RKO (cell line): ENCODE results near the gene NLGN2.

ENCODE experiments used
- DNase-seq: peaks from one replicate; pipeline ENCODE4 v3.0.0-alpha.2; 2016; ENCODE audit warnings: low spot score

NLGN2 gene

DNA sequence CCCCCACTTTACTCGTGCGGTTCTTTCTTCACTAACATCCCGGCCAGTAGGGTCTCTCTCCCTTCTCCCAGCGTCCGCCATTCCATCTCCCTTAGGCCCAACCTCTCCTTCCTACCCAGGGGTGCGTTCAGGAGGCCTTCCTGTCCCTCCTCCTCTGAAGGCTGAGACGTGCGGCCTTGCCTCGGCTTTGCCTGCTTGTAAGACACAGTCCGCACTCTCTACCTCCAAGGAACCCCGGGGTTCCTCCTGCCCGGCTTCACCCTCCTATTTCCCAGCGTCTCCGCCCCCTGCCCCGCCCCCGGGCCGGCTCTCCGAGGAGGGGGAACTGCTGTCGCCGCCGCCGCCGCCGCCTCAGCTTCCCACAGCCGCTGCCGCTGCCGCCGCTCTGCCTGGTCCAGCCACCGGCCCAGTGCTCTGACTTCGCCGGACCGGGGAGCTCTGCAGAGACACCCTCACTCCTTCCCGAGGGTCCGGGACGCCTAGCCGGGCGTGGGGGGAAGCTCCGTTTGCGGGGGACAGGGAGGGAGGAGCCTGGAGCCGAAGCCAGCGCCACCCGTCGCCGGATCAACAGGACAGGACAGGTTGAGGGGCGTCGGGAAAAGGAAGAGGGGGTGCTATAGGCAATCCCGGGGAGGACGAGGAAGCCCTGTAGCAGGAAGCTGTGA lies 30.4 kb downstream of the NLGN2 start:
- DNase-seq: no peak

DNA sequence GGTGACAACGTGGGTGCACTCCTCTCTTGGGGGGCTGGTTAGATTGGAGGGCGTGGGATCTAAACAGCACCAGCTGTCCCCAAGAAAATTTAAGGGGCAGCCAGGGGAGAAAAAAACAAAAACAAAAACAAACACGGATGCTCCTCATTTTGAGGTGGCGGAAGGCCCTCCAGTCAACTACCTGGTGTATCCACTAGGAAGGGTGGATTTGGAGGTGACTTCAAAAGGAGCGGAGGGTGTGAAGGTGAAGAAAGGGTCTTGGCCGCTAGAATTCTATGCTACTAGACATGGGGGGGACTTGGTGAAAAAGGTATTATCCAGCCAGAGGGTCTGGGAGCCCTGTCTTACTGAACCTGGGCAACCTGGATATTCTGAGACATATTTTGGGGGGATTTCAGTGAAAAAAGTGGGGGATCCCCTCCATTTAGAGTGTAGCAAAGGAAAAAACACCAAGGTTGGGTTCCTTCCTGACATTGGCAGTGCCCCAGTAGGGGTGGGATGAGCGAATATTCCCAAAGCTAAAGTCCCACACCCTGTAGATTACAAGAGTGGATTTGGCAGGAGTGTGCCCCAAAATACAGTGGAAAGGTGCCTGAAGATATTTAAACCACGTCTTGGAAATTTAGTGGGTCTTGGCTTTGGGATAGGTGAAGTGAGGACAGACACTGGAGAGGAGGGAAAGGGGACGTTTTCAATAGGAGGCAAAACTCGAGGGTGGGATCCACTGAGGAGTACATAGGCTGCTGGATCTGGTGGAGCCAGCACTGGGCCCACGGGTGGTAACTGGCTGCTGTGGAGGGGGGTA lies 31.2 kb downstream of the NLGN2 start:
- DNase-seq: no peak

DNA sequence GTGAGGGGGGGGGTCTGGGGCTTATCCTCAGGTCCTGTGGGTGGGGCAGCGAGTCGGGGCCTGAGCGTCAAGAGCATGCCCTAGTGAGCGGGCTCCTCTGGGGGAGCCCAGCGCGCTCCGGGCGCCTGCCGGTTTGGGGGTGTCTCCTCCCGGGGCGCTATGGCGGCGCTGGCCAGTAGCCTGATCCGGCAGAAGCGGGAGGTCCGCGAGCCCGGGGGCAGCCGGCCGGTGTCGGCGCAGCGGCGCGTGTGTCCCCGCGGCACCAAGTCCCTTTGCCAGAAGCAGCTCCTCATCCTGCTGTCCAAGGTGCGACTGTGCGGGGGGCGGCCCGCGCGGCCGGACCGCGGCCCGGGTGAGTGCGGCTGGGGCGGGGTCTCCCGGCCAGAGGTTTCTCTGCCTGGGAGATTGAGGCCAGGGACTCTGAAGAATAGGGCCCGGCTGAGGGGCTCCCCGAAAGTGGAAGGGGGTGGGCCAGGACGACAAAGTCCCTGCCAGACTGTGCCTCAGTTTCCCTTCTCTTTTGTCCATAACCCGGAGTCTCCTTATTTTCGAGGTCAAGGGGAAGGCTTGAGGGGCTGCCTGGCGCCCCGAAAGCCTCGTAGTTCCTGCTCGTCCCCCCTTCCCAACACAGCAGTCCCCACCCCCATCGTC lies 31.9 kb downstream of the NLGN2 start, which contains the start of gene FGF11:
TSS of gene FGF11 (plus strand) at position 51 of the 651 bp plus-strand sequence. CDS start at position 160, 109 bp downstream.
- DNase-seq: no peak

DNA sequence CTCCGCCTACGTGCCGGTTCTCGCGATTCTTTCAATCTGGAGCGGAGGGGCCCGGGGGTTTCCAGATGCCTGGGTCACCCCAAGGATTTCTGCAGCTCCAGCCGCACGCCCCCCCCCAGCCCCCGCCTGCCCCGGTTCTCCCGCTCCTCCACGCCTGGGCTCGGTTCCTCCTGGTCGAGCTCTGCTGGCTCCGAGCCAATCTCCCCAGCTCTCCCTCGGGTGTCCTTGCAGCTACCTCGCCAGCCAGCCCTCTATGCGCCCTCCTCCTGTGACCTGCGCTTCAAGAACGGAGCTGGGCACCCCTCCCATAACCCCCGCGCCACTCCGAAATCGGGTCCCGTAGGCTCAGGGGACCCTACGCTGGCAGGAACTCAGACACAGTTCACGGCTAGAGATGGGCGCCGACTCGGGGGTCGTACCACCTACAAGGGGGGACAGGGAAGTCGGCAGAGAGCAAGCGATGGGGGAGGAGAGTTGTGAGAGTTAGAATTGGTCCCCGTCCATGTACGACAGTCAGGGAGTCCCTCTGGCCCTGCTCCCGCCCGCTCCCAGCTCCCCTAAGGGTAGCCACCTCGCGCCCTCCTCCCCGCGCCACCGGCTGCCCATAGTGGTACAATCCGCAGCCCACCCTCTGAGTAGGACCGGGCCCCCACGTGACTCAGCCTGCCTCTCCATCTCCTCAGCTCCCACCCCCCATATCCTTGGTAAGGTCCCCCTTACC lies 32.6 kb downstream of the NLGN2 start:
- DNase-seq: no peak

DNA sequence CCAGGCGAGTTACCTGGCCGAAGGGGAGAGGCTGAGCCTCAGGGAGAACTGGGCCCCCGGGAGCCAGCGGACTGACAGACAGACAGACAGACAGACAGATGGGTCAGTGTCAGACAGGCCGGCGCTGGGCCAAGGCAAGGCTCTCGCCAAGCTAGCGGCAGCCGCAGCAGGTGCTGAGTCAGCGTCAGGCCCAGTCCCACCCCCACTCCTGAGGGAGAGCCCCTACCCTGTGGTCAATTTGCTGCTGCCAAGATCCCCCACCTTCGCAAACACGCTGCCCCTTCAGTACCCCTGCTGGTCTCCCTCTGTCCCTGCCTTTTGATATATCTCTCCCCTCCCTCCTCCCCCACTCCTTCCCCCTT lies 33.2 kb downstream of the NLGN2 start:
- peak; percentile 15 for DNase-seq

DNA sequence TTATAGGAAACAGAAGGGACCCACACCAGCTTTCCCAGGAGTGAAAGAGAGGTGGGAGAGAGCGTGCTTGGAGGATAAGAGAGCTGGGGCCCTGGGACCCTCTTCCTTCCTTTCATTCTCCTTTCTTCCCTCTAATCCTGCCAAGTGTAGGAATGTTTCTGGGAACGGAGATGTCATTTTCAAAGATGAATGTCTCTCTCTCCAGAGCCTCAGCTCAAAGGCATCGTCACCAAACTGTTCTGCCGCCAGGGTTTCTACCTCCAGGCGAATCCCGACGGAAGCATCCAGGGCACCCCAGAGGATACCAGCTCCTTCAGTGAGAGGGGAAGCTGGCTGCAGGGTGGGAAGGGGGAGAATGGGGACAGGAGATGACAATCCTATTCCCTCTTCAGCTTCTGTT lies 33.6 kb downstream of the NLGN2 start:
- no peak for DNase-seq

DNA sequence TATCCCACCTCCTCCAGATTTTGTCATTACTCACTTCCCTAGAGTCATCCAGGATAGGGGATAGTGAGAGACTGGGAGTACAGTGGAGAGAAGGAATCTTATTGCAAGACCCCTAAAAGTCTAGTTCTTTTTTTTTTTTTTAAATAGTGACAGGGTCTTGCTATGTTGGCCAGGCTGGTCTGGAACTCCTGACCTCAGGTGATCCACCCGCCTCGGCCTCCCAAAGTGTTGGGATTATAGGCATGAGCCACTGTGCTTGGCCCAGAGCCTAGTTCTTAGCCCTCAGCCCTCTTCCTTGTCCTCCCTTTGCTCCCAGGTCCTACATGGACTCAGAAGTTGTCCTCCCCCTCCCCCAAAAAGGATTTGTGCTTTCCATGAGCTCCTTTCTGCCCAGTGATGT lies 34.5 kb downstream of the NLGN2 start:
- no peak for DNase-seq

DNA sequence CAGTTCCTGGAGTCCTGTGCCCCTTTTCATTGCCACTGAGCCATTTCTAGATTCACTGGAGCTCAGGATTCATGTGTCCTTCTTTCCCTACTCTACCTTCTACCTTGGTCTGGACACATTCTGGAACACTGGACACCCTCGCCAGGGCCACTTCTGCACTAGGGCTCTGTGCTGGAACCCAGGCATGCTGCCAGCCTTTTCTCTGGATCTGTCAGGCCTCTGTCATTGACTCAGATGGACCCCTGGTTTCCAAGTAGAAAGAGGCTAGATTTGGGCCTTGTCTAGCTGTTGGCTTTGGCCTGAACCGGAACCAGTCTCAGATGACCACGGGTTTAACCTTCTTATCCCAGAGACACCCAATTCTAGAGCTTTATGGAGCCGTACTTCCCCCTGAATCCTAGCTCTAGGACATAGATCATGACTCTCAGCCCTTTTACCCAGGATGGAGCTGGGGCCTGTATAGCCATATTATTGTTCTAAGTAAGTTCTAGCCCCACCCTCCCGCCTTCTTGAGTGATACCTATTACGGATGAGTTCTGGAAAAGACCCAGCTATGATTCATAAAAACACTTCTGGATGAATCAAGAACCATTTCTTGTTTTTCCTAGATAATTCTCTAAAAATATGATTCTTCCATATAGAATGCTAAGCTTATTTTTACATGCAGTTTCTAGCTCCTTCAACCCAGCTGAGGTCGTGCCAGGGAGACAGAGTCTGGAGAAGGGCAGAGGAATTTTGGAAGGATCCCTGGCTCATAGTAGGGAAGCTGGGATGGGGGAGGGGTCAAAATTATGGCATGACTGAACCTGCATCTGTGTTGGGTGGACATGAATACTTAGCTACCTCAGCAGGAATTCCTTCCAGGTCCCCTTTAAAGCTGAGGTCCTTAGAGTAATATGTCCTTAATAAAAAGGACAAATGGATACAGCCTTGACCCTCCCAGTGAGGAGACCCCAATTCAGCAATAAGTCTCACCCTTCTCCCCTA lies 36.1 kb downstream of the NLGN2 start:
- peak; percentile 60 for DNase-seq

DNA sequence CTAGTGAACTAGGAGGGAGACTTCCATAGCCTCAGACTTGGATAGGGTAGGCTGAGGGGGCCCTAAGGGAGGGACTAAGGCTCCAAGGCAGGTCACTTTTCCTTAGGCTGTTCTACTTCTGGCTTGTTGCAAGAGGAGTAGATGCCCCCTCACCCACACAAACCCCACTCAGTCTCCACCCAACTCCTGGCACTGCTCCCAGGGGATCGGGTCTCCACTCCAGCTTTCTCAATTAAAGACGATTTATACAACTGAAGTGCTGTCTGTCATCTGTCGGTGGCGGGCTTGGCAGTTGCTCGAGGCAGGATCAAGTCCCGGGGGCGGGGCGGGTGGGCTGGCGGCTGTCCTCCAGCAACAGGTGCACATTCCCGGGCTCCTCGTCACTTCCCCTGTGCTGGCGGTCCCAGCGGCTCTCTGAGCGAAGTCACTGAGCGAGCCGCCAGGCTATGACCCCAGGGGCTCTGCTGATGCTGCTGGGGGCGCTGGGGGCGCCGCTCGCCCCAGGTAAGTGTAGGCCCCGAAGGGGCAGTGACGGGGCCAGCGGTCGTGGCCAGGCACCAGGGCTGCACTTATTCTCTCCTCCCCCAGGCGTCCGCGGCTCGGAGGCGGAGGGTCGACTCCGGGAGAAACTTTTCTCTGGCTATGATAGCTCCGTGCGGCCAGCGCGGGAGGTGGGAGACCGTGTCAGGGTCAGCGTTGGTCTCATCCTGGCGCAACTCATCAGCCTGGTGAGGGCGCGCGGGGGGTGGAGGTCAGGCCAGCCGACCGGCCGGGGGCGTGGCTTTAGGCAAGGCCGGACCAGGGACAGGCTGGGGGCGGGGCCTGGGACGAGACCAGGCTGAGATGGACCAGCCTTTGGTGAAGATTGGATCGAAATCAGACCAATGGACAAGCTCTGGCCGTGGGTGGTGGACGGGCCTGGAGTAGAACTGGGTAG lies 37.3 kb downstream of the NLGN2 start, which contains the start of gene CHRNB1:
TSS of gene CHRNB1 (plus strand) at position 380 of the 937 bp plus-strand sequence. CDS start at position 447, 67 bp downstream.
- peak; percentile 90 for DNase-seq

DNA sequence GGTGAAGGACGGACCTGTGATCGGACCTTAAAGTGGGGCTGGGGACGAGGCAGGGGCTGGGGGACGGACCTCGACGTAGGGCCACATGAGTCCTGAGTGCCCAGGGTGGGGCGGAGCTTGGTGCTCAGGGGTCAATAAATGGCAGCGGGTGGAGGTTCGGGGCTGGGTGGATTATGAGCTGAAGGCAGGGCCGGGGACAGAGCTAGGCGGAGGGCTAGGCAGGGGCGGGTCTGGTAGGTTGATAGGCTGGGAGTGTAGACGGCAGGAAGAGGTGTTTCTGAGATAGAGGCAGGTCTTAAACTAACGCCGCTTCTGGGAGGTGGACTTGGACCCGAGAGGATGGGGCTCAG lies 37.9 kb downstream of the NLGN2 start:
- DNase-seq: no peak

DNA sequence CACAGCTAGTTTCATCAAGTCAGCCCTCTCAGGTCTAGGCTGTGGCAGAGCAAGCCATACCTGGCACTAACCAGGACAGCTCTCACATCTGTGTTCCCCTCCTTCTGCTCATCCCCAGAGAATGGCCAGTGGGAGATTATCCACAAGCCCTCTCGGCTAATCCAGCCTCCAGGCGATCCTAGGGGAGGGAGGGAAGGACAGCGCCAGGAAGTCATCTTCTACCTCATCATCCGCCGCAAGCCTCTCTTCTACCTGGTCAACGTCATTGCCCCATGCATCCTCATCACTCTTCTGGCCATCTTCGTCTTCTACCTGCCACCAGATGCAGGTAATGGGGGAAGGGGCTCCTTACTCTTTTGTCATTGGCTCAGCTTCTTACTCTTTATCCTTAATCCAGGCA lies 40.8 kb downstream of the NLGN2 start:
- no peak for DNase-seq

DNA sequence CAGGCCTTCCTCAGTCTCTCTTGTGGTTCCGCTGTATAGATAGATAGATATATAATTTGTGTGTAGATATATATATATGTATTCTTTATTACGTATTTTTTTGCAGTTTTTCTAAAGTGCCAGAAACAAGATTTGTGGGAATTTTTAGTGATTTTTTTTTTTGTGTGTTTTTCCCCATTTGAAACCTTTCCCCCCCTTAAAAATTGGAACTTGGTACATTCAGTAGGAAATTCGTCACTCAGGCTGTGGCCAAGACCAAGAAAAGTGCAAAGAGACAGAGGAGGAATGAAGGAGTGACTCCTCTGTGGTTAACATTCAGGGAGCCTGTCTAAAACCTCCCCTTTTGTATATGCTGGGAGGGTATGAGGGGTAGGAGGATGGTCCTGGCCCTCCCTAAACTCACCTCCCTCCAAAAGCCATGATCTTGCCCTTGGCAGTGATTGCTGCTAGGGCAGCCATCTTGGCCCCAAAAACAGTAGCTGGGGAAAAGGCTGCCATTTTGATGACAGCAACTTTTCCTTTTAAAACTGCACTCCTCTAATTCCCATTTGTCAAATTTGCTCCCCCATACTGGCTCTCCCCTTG lies 52.4 kb downstream of the NLGN2 start:
- DNase-seq: peak; percentile 36

DNA sequence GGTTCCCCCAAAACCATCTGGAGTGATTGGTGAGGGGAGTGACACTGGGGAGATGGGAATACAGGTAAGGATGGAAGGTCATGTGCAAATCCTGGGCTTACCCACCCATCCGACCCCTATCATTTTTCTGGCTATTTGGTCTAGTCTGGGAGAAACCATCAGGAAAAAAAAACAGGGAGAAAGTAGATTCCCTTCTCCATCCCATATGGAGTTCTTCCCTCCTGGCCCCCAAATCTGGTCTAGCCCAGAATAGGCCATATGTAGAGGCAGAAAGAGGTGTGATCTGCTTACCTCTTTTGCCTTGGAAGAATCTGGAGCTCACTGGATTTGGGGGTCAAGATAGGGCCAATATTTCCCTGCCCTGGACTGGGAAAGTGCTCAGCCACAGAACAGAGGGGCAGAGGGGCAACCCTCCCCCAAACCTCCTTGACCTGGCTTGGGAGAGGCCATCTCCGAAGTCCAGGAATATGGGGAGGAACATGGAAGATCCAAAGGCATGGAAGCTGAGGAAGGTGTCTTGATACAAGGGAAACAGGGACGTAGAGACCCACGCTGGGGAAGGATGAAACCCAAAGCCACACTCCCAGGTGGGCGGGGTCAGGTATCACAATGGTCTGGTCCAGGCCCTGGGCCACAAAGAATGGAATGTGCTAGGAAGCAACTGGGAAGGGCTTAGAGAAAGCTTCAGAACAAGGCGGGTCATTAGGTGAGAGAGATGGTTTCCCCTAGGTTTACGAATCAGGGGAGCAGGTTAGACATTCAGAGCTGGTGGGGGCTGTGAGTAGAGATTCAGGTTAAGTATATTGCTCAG lies 53.4 kb downstream of the NLGN2 start:
- DNase-seq: no peak

DNA sequence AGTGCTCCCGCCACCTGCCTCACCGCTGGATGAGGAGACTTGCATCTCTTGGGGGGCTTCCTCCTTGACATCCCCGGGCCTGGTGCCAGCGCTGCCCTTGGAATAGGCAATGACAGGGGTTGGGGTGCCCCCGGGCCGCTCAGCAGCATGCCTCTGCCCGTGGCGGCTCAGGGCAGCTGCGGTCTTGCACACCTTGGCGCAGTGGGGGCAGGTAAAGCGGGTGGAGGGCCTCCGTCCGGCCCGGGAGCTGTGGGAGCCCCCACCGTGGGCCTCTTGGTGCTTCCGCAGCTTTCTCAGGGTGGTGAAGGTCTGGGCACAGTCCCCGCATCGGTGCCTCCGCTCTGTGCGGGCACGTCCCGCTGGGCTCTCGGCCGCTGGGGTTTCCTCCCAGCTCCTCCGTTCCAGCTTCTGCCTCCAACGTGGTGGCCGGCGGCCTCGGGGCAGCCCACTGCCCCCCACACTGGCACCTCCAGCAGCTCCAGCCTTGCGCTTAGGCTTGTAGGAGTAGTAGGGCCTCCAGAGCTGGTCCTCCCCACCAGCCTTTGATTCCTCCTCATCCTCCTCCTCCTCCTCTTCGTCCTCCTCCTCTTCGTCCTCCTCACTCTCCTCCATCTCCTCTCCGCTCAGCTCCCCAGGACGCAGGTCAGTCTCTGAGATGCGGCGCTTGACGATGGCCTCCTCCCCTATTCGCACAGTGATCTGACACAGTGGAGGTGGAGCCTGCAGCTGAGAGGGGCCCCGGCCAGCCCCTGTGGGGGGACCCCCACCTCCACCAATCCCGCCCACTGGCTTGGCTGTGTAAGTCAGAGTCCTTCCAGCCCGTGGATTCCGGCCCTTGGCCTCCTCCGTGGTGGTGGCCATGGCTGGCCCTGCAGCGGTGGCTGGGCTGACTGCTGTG lies 55.1 kb downstream of the NLGN2 start:
- no peak for DNase-seq

DNA sequence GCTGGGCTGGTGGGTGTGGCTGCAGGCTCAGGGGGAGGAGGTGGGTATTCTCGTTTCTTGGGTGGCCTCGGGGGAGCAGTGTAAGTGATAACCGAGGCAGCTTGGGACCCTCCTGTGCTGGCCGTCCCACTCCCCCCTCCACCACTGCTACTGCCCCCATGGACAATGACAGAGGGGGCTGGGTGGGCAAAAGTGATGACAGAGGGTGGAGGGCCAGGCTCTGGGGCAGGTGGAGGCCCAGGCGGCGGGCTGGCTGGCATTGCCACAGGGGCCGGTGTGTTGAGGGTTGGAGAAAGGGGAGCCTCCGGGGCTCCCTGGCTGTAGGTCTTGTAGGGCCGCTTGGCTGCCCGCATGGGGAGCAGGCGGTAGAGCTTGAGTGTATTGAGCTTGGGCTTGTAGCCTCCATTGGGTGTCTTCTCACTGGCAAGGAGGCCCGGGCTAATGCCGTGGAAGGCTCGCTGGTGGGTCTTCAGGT lies 55.8 kb downstream of the NLGN2 start:
- DNase-seq: no peak

DNA sequence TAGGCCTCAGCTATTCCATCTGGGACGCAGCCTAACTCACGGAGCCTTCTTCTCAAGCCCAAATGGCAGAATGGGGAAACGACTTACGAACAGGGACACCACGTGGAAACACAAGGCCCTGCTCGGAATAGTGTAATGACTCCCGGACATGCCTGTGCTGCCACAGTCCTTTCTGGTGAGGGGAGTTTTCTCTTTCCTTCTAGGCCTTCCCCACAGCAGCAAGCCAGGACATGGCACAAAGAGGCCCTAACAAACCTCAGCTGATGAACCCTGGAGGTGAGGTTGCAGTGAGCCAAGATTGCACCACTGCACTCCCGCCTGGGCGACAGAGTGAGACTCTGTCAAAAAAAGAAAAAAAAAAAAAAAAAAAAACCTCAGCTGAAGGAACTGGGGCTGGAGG lies 56.4 kb downstream of the NLGN2 start:
- no peak for DNase-seq

DNA sequence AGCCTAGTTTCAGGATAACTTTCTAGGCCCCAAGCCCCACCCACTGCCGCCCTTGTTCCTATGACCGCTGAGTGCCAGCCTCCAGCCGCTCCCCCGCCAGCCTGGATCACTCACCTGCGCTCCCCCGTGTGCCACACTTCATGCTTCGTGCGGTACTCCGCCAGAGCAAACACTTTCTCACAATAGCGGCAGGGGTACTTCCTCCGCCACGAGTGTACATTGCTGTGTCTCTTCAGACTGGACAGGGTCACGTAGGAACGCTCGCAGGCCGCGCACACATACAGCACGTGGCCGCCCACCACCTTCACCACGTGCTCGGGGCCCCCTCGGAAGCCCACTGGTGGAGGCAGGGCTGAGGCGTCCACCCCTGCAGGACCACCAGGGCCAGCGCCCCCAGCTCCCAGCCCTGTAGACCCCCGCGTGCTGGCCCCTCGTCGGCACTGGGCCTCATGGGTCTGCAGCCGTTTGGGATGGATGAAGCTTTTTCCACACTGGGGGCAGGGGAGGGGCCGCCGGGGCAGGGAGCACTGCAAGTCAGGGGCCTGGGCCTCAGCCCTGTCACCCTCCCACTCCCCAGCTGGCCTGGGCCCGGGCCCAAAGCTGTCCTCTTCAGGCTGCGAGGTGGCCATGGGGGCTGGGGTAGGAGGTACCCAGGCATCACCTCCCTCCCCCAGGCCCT lies 58.1 kb downstream of the NLGN2 start:
- DNase-seq: no peak
